Activated CD8-positive, alpha-beta memory T cell treated with anti-CD3 and anti-CD28 coated beads for 48 hours (primary cell): ENCODE data around the gene ELAPOR2.
"Not testable (repeated sequence)": the region's sequence is repeated elsewhere in the genome, so short reads cannot be mapped to it uniquely, and the experiment has no call there.

Source experiments
- DNase-seq, 3 experiments: peaks; one replicate each; pipeline ENCODE4 v3.0.0-alpha.2; 2020; ENCODE audit warnings: low read depth in 2 of 3, low spot score in 2 of 3

Gene ELAPOR2

GRCh38 chr7:87046456-87046855, 13.0 kb downstream of the ELAPOR2 start:
- no peak for DNase-seq

GRCh38 chr7:87044713-87045112, 14.7 kb downstream of the ELAPOR2 start:
- DNase-seq: not testable (repeated sequence)

- not testable (repeated sequence) for DNase-seq
Measured at GRCh38 chr7:87041586-87041985, 17.9 kb downstream of the ELAPOR2 start.

GRCh38 chr7:87039691-87040299, 19.7 kb downstream of the ELAPOR2 start:
- DNase-seq: not testable (repeated sequence)

GRCh38 chr7:87038993-87039690, 20.3 kb downstream of the ELAPOR2 start:
- no peak for DNase-seq

- DNase-seq: no peak
Measured at GRCh38 chr7:87036985-87037384, 22.5 kb downstream of the ELAPOR2 start.

- DNase-seq: no peak
Measured at GRCh38 chr7:87032604-87033339, 26.7 kb downstream of the ELAPOR2 start.

- no peak for DNase-seq
Measured at GRCh38 chr7:87029078-87029477, 30.4 kb downstream of the ELAPOR2 start.

GRCh38 chr7:87028636-87029035, 30.8 kb downstream of the ELAPOR2 start:
- DNase-seq: no peak

- DNase-seq: no peak
Measured at GRCh38 chr7:87027900-87028299, 31.6 kb downstream of the ELAPOR2 start.

- no peak for DNase-seq
Measured at GRCh38 chr7:87021285-87021684, 38.2 kb downstream of the ELAPOR2 start.

- DNase-seq: no peak
Measured at GRCh38 chr7:87016606-87017005, 42.8 kb downstream of the ELAPOR2 start.

- no peak for DNase-seq
Measured at GRCh38 chr7:87013840-87014190, 45.6 kb downstream of the ELAPOR2 start.

GRCh38 chr7:87013136-87013839, 46.2 kb downstream of the ELAPOR2 start:
- DNase-seq: no peak
